GM18909 (cell line): ENCODE results near the gene MAF.
A peak's percentile ranks its signal among the peaks of the same experiment; 100 is the strongest.

Experiments used
- ATAC-seq: cut with Tn5 transposase; IDR thresholded peaks from one replicate; pipeline ENCODE4 v1.9.1; 2021; ENCODE audit warnings: mild to moderate bottlenecking; ENCODE audit not compliant: unreplicated experiment, poor library complexity

Gene MAF

GRCh38 chr16:79618041-79618691 is 17.6 kb upstream of the MAF start:
- no peak for ATAC-seq

GRCh38 chr16:79613009-79613408 is 12.5 kb upstream of the MAF start:
- no peak for ATAC-seq

- no peak for ATAC-seq
Observed at GRCh38 chr16:79612207-79612606, 11.7 kb upstream of the MAF start.

GRCh38 chr16:79610771-79611170 is 10.2 kb upstream of the MAF start:
- ATAC-seq, result no peak

GRCh38 chr16:79609861-79610260 is 9.3 kb upstream of the MAF start:
- ATAC-seq, result no peak

GRCh38 chr16:79608976-79609375 is 8.4 kb upstream of the MAF start:
- ATAC-seq, result no peak

GRCh38 chr16:79607587-79607986 is 7.0 kb upstream of the MAF start:
- ATAC-seq, result no peak

GRCh38 chr16:79605999-79606398 is 5.5 kb upstream of the MAF start:
- peak; percentile 61 for ATAC-seq

GRCh38 chr16:79603055-79603454 is 2.5 kb upstream of the MAF start:
- no peak for ATAC-seq

- no peak for ATAC-seq
Observed at GRCh38 chr16:79602628-79603014, 2.1 kb upstream of the MAF start.

- no peak for ATAC-seq
Observed at GRCh38 chr16:79601931-79602627, 1.5 kb upstream of the MAF start.

GRCh38 chr16:79601092-79601930 is 774 bp upstream of the MAF start:
- ATAC-seq, result no peak

GRCh38 chr16:79599837-79600637 is 500 bp downstream of the MAF start:
- ATAC-seq, result no peak

GRCh38 chr16:79599256-79599836 is 1.2 kb downstream of the MAF start:
- ATAC-seq, result no peak

- ATAC-seq, result no peak
Observed at GRCh38 chr16:79598348-79599181, 2.0 kb downstream of the MAF start.

GRCh38 chr16:79598063-79598347 is 2.5 kb downstream of the MAF start:
- ATAC-seq, result no peak

GRCh38 chr16:79597277-79598062 is 3.1 kb downstream of the MAF start:
- no peak for ATAC-seq

GRCh38 chr16:79595931-79596450 is 4.5 kb downstream of the MAF start:
- no peak for ATAC-seq
